Thyroid gland (tissue), 4 donors: Measurements from ENCODE around the gene LNPEP. TPM values are rescaled to one million over a fixed set of nuclear protein-coding genes. Genes with fewer than 3 reads are reported as not detected.

Source experiments
- DNase-seq, 2 donors: peaks; one replicate each; pipeline ENCODE4 v3.0.0-alpha.2; 2019
- H3K27ac ChIP-seq, 3 donors: fragments of 200-600 bp; sonication (generic); 1 replicate in 2 of 3; 2 replicates in 1 of 3; pipeline ENCODE4 v1.5.1; 2016 to 2019; ENCODE audit warnings: mild to moderate bottlenecking in 1 of 3, moderate library complexity in 1 of 3
- H3K27me3 ChIP-seq: fragments of 200-600 bp; sonication (generic); one replicate; pipeline ENCODE4 v1.5.1; 2019
- H3K36me3 ChIP-seq, 2 donors: fragments of 200-600 bp; sonication (generic); one replicate each; pipeline ENCODE4 v1.5.1; 2016 to 2019
- H3K4me1 ChIP-seq, 2 donors: fragments of 200-600 bp; sonication (generic); one replicate each; pipeline ENCODE4 v1.5.1; 2017 to 2019
- H3K4me3 ChIP-seq, 3 donors: fragments of 200-600 bp; sonication (generic); replicated peaks in 1 of 3; 1 replicate in 2 of 3; 2 replicates in 1 of 3; pipeline ENCODE4 v1.5.1; 2016; ENCODE audit warnings: mild to moderate bottlenecking in 1 of 3
- H3K9me3 ChIP-seq: fragments of 200-600 bp; sonication (generic); one replicate; pipeline ENCODE4 v1.5.1; 2017
- WGBS, 2 donors: methylation state at CpG; one replicate each; pipeline ENCODE4 v1.1.5; 2017; 5-methylcytosine and 5-hydroxymethylcytosine counted together
- intact Hi-C: fragments of 100-400 bp; cut with DNase I; formaldehyde crosslinking; loops from one replicate; pipeline ENCODE4 v1.15.1; 2023
- small RNA-seq: library from RNA; depleted of rRNA; stranded (forward); fragments of <200 nt; gene quantifications from one replicate; pipeline ENCODE3, GENCODE V24; 2016
- total RNA-seq, 4 donors: library from RNA; depleted of rRNA; stranded (reverse); fragments of >200 nt; gene quantifications; one replicate each; pipeline ENCODE4 v1.2.3, GENCODE V29; 2016
- TF ChIP-seq, protein P1 (sequence below), 6 experiments: fragments of 200-600 bp in 3 of 6; fragments of 450-650 bp in 3 of 6; sonication (generic) in 3 of 6; IDR thresholded peaks; one replicate each; pipeline ENCODE4 v1.5.1; 2016 to 2019; ENCODE audit warnings: antibody characterized with exemption in 6 of 6, mild to moderate bottlenecking in 2 of 6, inconsistent platforms in 1 of 6, moderate library complexity in 1 of 6

The LNPEP gene
- total RNA-seq, 4 donors from 2014 or later = 35.0 to 59.9 (median 45.2) TPM

DNA sequence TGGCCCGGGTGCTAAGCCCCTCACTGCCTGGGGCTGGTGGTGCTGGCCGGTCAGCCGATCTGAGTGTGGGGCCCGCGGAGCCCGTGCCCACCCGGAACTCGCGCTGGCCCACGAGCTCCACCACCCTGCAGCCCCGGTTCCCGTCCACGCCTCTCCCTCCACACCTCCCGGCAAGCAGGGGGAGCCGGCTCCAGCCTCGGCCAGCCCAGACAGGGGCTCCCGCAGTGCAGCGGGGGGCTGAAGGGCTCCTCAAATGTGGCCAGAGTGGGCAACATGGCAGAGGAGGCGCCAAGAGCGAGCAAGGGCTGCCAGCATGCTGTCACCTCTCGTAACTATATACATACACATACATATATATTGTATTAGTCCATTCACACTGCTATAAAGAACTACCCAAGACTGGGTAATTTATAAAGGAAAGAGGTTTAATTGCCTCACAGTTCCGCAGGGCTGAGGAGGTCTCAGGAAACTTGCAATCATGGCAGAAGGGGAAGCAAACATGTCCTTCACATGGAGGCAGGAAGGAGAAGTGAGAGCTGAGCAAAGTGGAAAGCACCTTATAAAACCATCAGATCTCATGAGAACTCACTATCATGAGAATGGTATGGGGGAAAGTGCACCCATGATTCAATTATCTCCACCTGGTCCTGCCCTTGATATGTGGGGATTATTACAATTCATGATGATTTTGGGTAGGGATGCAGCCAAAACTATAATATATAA lies 149.7 kb downstream of the LNPEP start:
- no peak overlapping the region for H3K4me3 ChIP-seq
- no peaks in the 10 kb centered on the region for H3K9me3 ChIP-seq
- intact Hi-C loops = no loop called here
- no peaks in the 10 kb centered on the region for H3K4me1 ChIP-seq
- TF ChIP-seq, protein P1, sequence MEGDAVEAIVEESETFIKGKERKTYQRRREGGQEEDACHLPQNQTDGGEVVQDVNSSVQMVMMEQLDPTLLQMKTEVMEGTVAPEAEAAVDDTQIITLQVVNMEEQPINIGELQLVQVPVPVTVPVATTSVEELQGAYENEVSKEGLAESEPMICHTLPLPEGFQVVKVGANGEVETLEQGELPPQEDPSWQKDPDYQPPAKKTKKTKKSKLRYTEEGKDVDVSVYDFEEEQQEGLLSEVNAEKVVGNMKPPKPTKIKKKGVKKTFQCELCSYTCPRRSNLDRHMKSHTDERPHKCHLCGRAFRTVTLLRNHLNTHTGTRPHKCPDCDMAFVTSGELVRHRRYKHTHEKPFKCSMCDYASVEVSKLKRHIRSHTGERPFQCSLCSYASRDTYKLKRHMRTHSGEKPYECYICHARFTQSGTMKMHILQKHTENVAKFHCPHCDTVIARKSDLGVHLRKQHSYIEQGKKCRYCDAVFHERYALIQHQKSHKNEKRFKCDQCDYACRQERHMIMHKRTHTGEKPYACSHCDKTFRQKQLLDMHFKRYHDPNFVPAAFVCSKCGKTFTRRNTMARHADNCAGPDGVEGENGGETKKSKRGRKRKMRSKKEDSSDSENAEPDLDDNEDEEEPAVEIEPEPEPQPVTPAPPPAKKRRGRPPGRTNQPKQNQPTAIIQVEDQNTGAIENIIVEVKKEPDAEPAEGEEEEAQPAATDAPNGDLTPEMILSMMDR (IDR thresholded peaks at IDR 0.05) = no peak
- no peak overlapping the region for H3K27ac ChIP-seq
- no peak for DNase-seq
- H3K36me3 ChIP-seq = no peaks in the 10 kb centered on the region
- 97 to 99% methylated on average over 9 to 21 of the region's 22 CpGs for WGBS, 2 donors
- H3K27me3 ChIP-seq = no peaks in the 10 kb centered on the region

Small RNAs within 50 kb of the gene (small RNA-seq; reads per million reads assigned to genes)
- not detected for gene RF00019

Other genes starting within 250 kb of the LNPEP start
- gene ERAP1, start 128.1 kb upstream of the LNPEP start, total RNA-seq = 10 to 100 TPM; 22.0 to 33.1 (median 29.9) TPM
- gene ERAP2, start 59.6 kb upstream of the LNPEP start, total RNA-seq = 10 to 100 TPM in 3 of 4 donors, 1 to 10 TPM in 1; 9.2 to 19.2 (median 14.0) TPM
- gene LIX1, start 206.5 kb downstream of the LNPEP start, total RNA-seq = 1 to 10 TPM in 2 of 4 donors, under 1 TPM in 2; 0.89 to 5.5 (median 1.7) TPM
- 10 to 100 TPM; 11.0 to 19.2 (median 15.9) TPM for gene RIOK2, start 247.2 kb downstream of the LNPEP start, total RNA-seq